H1 (cell line): Measurements from ENCODE around the gene RERE. TPM values are rescaled to one million over a fixed set of nuclear protein-coding genes. Genes with fewer than 3 reads are reported as not detected.

Source experiments
- CTCF ChIA-PET: fragments of 300-600 bp; sonication (Branson Sonifier 250); formaldehyde crosslinking; loops from one replicate; lab custom pipeline; 2021; ENCODE audit not compliant: partially characterized antibody; lab: Charles Lee
- POLR2A ChIA-PET: fragments of 300-600 bp; sonication (Branson Sonifier 250); formaldehyde crosslinking; loops from one replicate; lab custom pipeline; 2021; ENCODE audit warnings: inconsistent platforms; ENCODE audit not compliant: partially characterized antibody; lab: Charles Lee
- DNase-seq, 2 experiments: peaks; one replicate each; pipeline versions ENCODE4 v3.0.0 to v3.0.0-alpha.2; 2010 to 2022; ENCODE audit warnings: low spot score in 2 of 2, low read depth in 1 of 2, mixed read lengths in 1 of 2
- FAIRE-seq: peaks from 2 replicates; lab custom pipeline; 2011; peaks lifted over from hg19 to GRCh38; lab: Jason Lieb, UNC
- H2AFZ ChIP-seq: 2 replicates; pipeline ENCODE4 v1.8.1; 2012; ENCODE audit warnings: low read length, inconsistent platforms
- H2AK5ac ChIP-seq: 2 replicates; pipeline ENCODE4 v1.6.1; 2013; ENCODE audit warnings: low read depth, low read length
- H2BK120ac ChIP-seq: replicated peaks from 2 replicates; pipeline ENCODE3; 2013; ENCODE audit warnings: low read depth, low read length, inconsistent platforms
- H2BK12ac ChIP-seq: 2 replicates; pipeline ENCODE4 v1.6.1; 2013; ENCODE audit warnings: low read depth, low read length
- H2BK15ac ChIP-seq: 2 replicates; pipeline ENCODE4 v1.6.1; 2013; ENCODE audit warnings: low read length
- H2BK20ac ChIP-seq: 2 replicates; pipeline ENCODE4 v1.6.1; 2013; ENCODE audit warnings: low read length
- H2BK5ac ChIP-seq: 2 replicates; pipeline ENCODE4 v1.6.1; 2013; ENCODE audit warnings: low read depth, low read length
- H3K14ac ChIP-seq: 2 replicates; pipeline ENCODE4 v1.6.1; 2013; ENCODE audit warnings: inconsistent platforms; ENCODE audit not compliant: insufficient read length
- H3K18ac ChIP-seq: 2 replicates; pipeline ENCODE4 v1.6.1; 2013; ENCODE audit warnings: low read length; ENCODE audit errors: extremely low read depth
- H3K23ac ChIP-seq: 2 replicates; pipeline ENCODE4 v1.6.1; 2013; ENCODE audit warnings: inconsistent platforms; ENCODE audit not compliant: insufficient read length
- H3K23me2 ChIP-seq: 2 replicates; pipeline ENCODE4 v1.6.1; 2013; ENCODE audit warnings: low read depth, low read length
- H3K27ac ChIP-seq: 2 replicates; pipeline ENCODE4 v1.6.1; 2011; ENCODE audit warnings: low read depth, low read length, inconsistent platforms
- H3K27me3 ChIP-seq, 4 experiments: replicated peaks in 1 of 4; 1 replicate in 1 of 4; 2 replicates in 3 of 4; pipeline versions ENCODE4 v1.6.1 to v1.8.1; 2011 to 2013; ENCODE audit warnings: low read length in 3 of 4, mild to moderate bottlenecking in 3 of 4, inconsistent platforms in 2 of 4, mixed read lengths in 2 of 4, moderate library complexity in 1 of 4; ENCODE audit not compliant: control insufficient read depth in 3 of 4, insufficient read depth in 3 of 4; ENCODE audit errors: extremely low read depth in 1 of 4
- H3K36me3 ChIP-seq, 4 experiments: 2 replicates each; pipeline versions ENCODE4 v1.6.1 to v1.8.1; 2011 to 2013; ENCODE audit warnings: mild to moderate bottlenecking in 4 of 4, low read length in 3 of 4, moderate library complexity in 2 of 4, control low read depth in 1 of 4, inconsistent platforms in 1 of 4; ENCODE audit not compliant: insufficient read depth in 4 of 4, control insufficient read depth in 2 of 4
- H3K4ac ChIP-seq: replicated peaks from 2 replicates; pipeline ENCODE3; 2013; ENCODE audit warnings: low read length, low read depth, mixed read lengths, inconsistent platforms; ENCODE audit not compliant: insufficient read length
- H3K4me1 ChIP-seq, 4 experiments: replicated peaks in 1 of 4; 1 replicate in 1 of 4; 2 replicates in 3 of 4; pipeline versions ENCODE4 v1.6.1 to v1.8.1; 2011 to 2013; ENCODE audit warnings: low read length in 3 of 4, inconsistent platforms in 2 of 4, mixed read lengths in 1 of 4; ENCODE audit not compliant: insufficient read depth in 4 of 4, control insufficient read depth in 3 of 4
- H3K4me2 ChIP-seq, 2 experiments: 2 replicates each; pipeline versions ENCODE4 v1.6.1 to v1.8.1; 2011 to 2013; ENCODE audit warnings: low read depth in 2 of 2, low read length in 2 of 2, control low read depth in 1 of 2, inconsistent platforms in 1 of 2, mild to moderate bottlenecking in 1 of 2; ENCODE audit not compliant: insufficient read depth in 1 of 2
- H3K4me3 ChIP-seq, 4 experiments: fragments of 200-600, 300-600 bp in 1 of 4; sonication (generic), shearing (Covaris generic), sonication (Bioruptor Twin) in 1 of 4; 2 replicates each; pipeline versions ENCODE4 v1.5.1 to v1.8.1; 2011 to 2016; ENCODE audit warnings: low read length in 4 of 4, low read depth in 3 of 4, control low read depth in 2 of 4, inconsistent platforms in 2 of 4, mild to moderate bottlenecking in 2 of 4, mixed read lengths in 1 of 4, moderate library complexity in 1 of 4; ENCODE audit not compliant: insufficient read depth in 2 of 4; ENCODE audit errors: extremely low read depth in 1 of 4
- H3K56ac ChIP-seq: replicated peaks from 2 replicates; pipeline ENCODE3; 2013; ENCODE audit warnings: low read depth, mild to moderate bottlenecking, mixed read lengths, low read length, inconsistent platforms; ENCODE audit not compliant: insufficient read length
- H3K79me1 ChIP-seq: 2 replicates; pipeline ENCODE4 v1.6.1; 2013; ENCODE audit warnings: low read depth, low read length, control low read depth
- H3K79me2 ChIP-seq, 2 experiments: 2 replicates each; pipeline versions ENCODE4 v1.6.1 to v1.8.1; 2012 to 2013; ENCODE audit warnings: low read length in 2 of 2, mild to moderate bottlenecking in 2 of 2, inconsistent platforms in 1 of 2; ENCODE audit not compliant: insufficient read depth in 2 of 2, control insufficient read depth in 1 of 2
- H3K9ac ChIP-seq, 4 experiments: replicated peaks in 1 of 4; 1 replicate in 1 of 4; 2 replicates in 3 of 4; pipeline versions ENCODE4 v1.6.1 to v1.8.1; 2011 to 2013; ENCODE audit warnings: low read depth in 3 of 4, low read length in 3 of 4, control low read depth in 2 of 4, mild to moderate bottlenecking in 2 of 4, moderate library complexity in 2 of 4, inconsistent platforms in 1 of 4; ENCODE audit errors: extremely low read depth in 1 of 4
- H3K9me3 ChIP-seq, 2 experiments: 2 replicates each; pipeline versions ENCODE4 v1.6.1 to v1.8.1; 2012 to 2013; ENCODE audit warnings: mild to moderate bottlenecking in 2 of 2, moderate library complexity in 2 of 2, control low read depth in 1 of 2, inconsistent platforms in 1 of 2, low read depth in 1 of 2, low read length in 1 of 2, mixed read lengths in 1 of 2; ENCODE audit not compliant: insufficient read depth in 2 of 2
- H4K20me1 ChIP-seq, 2 experiments: replicated peaks in 1 of 2; 2 replicates each; pipeline versions ENCODE3 to v1.8.1; 2011 to 2013; ENCODE audit warnings: inconsistent platforms in 2 of 2, low read length in 2 of 2, mild to moderate bottlenecking in 1 of 2; ENCODE audit not compliant: insufficient read depth in 2 of 2, control insufficient read depth in 1 of 2
- H4K5ac ChIP-seq: 2 replicates; pipeline ENCODE4 v1.6.1; 2013; ENCODE audit warnings: low read length, low read depth, mixed read lengths, inconsistent platforms; ENCODE audit not compliant: insufficient read length
- H4K8ac ChIP-seq: 2 replicates; pipeline ENCODE4 v1.8.0; 2013; ENCODE audit warnings: mild to moderate bottlenecking, moderate library complexity, low read length, inconsistent platforms; ENCODE audit not compliant: insufficient read depth; ENCODE audit errors: extremely low read depth
- H4K91ac ChIP-seq: replicated peaks from 2 replicates; pipeline ENCODE3; 2013; ENCODE audit warnings: low read length, mixed read lengths, inconsistent platforms; ENCODE audit not compliant: insufficient read length
- GTF2F1 ChIP-seq: IDR thresholded peaks from 2 replicates; pipeline ENCODE4 v1.6.1; 2012; ENCODE audit warnings: low read depth, low read length, improper control_type of control experiment, borderline replicate concordance
- MAX ChIP-seq: IDR thresholded peaks from 2 replicates; pipeline ENCODE4 v1.6.1; 2012; ENCODE audit warnings: inconsistent platforms
- RAD21 ChIP-seq, 2 experiments: IDR thresholded peaks in 1 of 2; conservative IDR thresholded peaks in 1 of 2; 2 replicates each; pipeline ENCODE4 v1.6.1; 2011; ENCODE audit warnings: low read depth in 2 of 2, low read length in 2 of 2, improper control_type of control experiment in 1 of 2, inconsistent platforms in 1 of 2, mild to moderate bottlenecking in 1 of 2, moderate library complexity in 1 of 2
- TCF12 ChIP-seq: IDR thresholded peaks from 2 replicates; pipeline ENCODE4 v1.6.1; 2011; ENCODE audit warnings: low read depth, mild to moderate bottlenecking, low read length
- TEAD4 ChIP-seq: IDR thresholded peaks from 2 replicates; pipeline ENCODE4 v1.6.1; 2012; ENCODE audit warnings: low read depth, low read length, inconsistent platforms, mixed read lengths
- whole genome bisulfite sequencing, 2 experiments: shearing (Covaris generic) in 1 of 2; methylation state at CpG; one replicate each; pipeline versions ENCODE4 v1.1.6 to v1.1.7; 2013 to 2015; ENCODE audit warnings: low lambda C conversion rate in 2 of 2, mixed read lengths in 2 of 2, inconsistent platforms in 1 of 2, low coverage in 1 of 2, missing lambda C conversion rate in 1 of 2; ENCODE audit not compliant: insufficient replicate concordance in 2 of 2, insufficient coverage in 1 of 2, insufficient read length in 1 of 2; ENCODE audit errors: extremely low coverage in 1 of 2, missing lambda C conversion rate in 1 of 2; 5-methylcytosine and 5-hydroxymethylcytosine counted together
- polyA plus RNA-seq, 7 experiments: library from polyadenylated mRNA; depleted of rRNA in 3 of 7; stranded (reverse) in 5 of 7; unstranded in 2 of 7; fragments of >200 nt in 5 of 7; fragments of 200-250 nt in 2 of 7; gene quantifications; 1 replicate in 5 of 7; 2 replicates in 1 of 7; 4 replicates in 1 of 7; pipeline versions ENCODE4 v1.2.1 to v1.2.3, GENCODE V29; 2011 to 2013; ENCODE audit warnings: missing spikeins in 2 of 7, mixed read lengths in 2 of 7
- total RNA-seq: library from RNA; stranded (reverse); fragmentation: NEBNext Ultra II Directional; extraction: Animal tissue kit (Norgen Biotek cat#: 25700); gene quantifications from 2 replicates; pipeline ENCODE4 v1.2.1, GENCODE V29; 2021

The RERE gene
- total and polyA plus RNA-seq, 2 of the 8 experiments (the other 6 are each of a cell fraction or from before 2014, with no cell fraction given) = 15.3 to 142 TPM

DNA sequence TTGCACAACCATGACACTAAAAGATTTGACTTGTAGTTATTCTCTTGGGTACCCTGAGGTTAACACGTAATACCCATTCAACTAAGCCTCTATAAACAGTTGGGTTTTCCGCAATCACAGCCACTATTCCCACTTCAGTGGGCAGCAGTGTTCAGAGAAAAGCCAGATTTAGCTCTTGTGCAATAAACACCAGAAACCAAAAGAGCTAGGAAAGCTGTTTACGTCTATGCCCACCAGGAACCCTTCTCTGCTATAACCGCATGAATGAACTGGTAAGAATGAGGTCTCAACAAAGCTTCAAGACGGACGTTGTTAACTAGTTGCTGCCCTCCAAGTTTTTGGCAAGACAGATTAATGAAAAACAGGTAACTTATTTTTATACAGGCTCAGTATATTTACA is 398.3 kb downstream of the RERE start:
- TF ChIP-seq RAD21 (IDR thresholded peaks at IDR 0.05 in 1 of 2, conservative IDR thresholded peaks at IDR 0.05 in 1 of 2; ENCODE audit: low read depth in 2 of 2, low read length in 2 of 2) (no peak), TCF12 (no peak), GTF2F1 (no peak), MAX (no peak), TEAD4 (no peak)
- TF ChIP-seq, all 59 proteins: peak for 0
- peak overlapping the region in 1 of 2 experiments; percentile 41; a peak in 1 of 4 replicates for H3K4me2 ChIP-seq
- peaks cover 12 to 29% (median 19%) of the 10 kb centered on the region in 4 experiments; a peak in 6 of 7 replicates for H3K4me1 ChIP-seq
- DNase-seq = no peak
- H3K4ac ChIP-seq = no peak overlapping the region
- no peak overlapping the region for H3K18ac ChIP-seq
- no peaks in the 10 kb centered on the region for H3K27me3 ChIP-seq
- H3K23me2 ChIP-seq = peaks cover 9% of the 10 kb centered on the region
- H3K79me2 ChIP-seq = peaks cover 0 to 87% of the 10 kb centered on the region in 2 experiments; a peak in 3 of 4 replicates
- no peak overlapping the region for H4K8ac ChIP-seq
- H3K36me3 ChIP-seq = peaks cover 0 to 4% (median under 1%) of the 10 kb centered on the region in 4 experiments; a peak in 5 of 8 replicates
- no peak overlapping the region for H3K27ac ChIP-seq
- H3K9me3 ChIP-seq = no peaks in the 10 kb centered on the region
- no peak overlapping the region for H3K14ac ChIP-seq
- POLR2A ChIA-PET = interaction anchor here (1.5 to 1.8 kb wide), 2 partner anchors 10 to 12 kb away, joined by 4 to 7 read pairs; no protein-coding TSS in a partner anchor
- CTCF ChIA-PET = interaction anchor here (1.0 to 8.5 kb wide), 6 partner anchors 10 to 348 kb away, joined by 3 to 88 read pairs (median 6); no protein-coding TSS in a partner anchor
- H2BK5ac ChIP-seq = no peak overlapping the region
- no peak overlapping the region for H4K91ac ChIP-seq
- no peak overlapping the region for H4K5ac ChIP-seq
- H3K9ac ChIP-seq = no peak overlapping the region
- H3K56ac ChIP-seq = no peak overlapping the region
- peaks cover 9% of the 10 kb centered on the region; the same call in 1 of the 2 replicates for H3K79me1 ChIP-seq
- H4K20me1 ChIP-seq = peaks cover 4 to 7% of the 10 kb centered on the region in 2 experiments
- no peak overlapping the region for H3K23ac ChIP-seq
- 91% methylated on average over 6 of the region's 6 CpGs; no CpG with 5 or more reads in 1 of the 2 experiments for WGBS, 2 experiments
- H2AFZ ChIP-seq = no peak overlapping the region
- H2BK20ac ChIP-seq = no peak overlapping the region
- FAIRE-seq = no peak
- no peak overlapping the region for H2BK120ac ChIP-seq
- H2AK5ac ChIP-seq = no peak overlapping the region
- no peak overlapping the region for H2BK12ac ChIP-seq
- H3K4me3 ChIP-seq = no peak overlapping the region
- H2BK15ac ChIP-seq = no peak overlapping the region
